Ishikawa (cell line): ENCODE results near the gene LIPI.

Experiments
- CEBPB ChIP-seq: IDR thresholded peaks from 2 replicates; pipeline ENCODE4 v1.6.1; 2012
- CREB1 ChIP-seq: IDR thresholded peaks from 2 replicates; pipeline ENCODE4 v1.6.1; 2012; ENCODE audit warnings: low read depth
- EGR1 ChIP-seq: IDR thresholded peaks from 2 replicates; pipeline ENCODE4 v1.6.1; 2012
- EP300 ChIP-seq: IDR thresholded peaks from 2 replicates; pipeline ENCODE4 v1.6.1; 2012; ENCODE audit warnings: borderline replicate concordance
- FOXM1 ChIP-seq: IDR thresholded peaks from 2 replicates; pipeline ENCODE4 v1.6.1; 2012; ENCODE audit warnings: low read depth, borderline replicate concordance
- MAX ChIP-seq: IDR thresholded peaks from 2 replicates; pipeline ENCODE4 v1.6.1; 2012
- NFIC ChIP-seq: IDR thresholded peaks from 2 replicates; pipeline ENCODE4 v1.6.1; 2012
- RAD21 ChIP-seq: IDR thresholded peaks from 2 replicates; pipeline ENCODE4 v1.6.1; 2012; ENCODE audit warnings: low read depth
- TAF1 ChIP-seq: IDR thresholded peaks from 2 replicates; pipeline ENCODE4 v1.6.1; 2012; ENCODE audit warnings: low read depth, mild to moderate bottlenecking
- TCF12 ChIP-seq: IDR thresholded peaks from 2 replicates; pipeline ENCODE4 v1.6.1; 2012; ENCODE audit warnings: low read depth
- TEAD4 ChIP-seq: IDR thresholded peaks from 2 replicates; pipeline ENCODE4 v1.6.1; 2012
- YY1 ChIP-seq: IDR thresholded peaks from 2 replicates; pipeline ENCODE4 v1.6.1; 2012; ENCODE audit warnings: low read depth
- ZBTB7A ChIP-seq: IDR thresholded peaks from 2 replicates; pipeline ENCODE4 v1.6.1; 2012; ENCODE audit warnings: low read depth
- TF ChIP-seq, protein P1 (sequence below): IDR thresholded peaks from 2 replicates; pipeline ENCODE4 v1.6.1; 2012
- TF ChIP-seq, protein P2 (sequence below): IDR thresholded peaks from 2 replicates; pipeline ENCODE4 v1.6.1; 2012; ENCODE audit warnings: low read depth, mild to moderate bottlenecking

The LIPI gene

GRCh38 chr21:14080040-14080763, 130.6 kb downstream of the LIPI start:
- TF ChIP-seq, protein P1, sequence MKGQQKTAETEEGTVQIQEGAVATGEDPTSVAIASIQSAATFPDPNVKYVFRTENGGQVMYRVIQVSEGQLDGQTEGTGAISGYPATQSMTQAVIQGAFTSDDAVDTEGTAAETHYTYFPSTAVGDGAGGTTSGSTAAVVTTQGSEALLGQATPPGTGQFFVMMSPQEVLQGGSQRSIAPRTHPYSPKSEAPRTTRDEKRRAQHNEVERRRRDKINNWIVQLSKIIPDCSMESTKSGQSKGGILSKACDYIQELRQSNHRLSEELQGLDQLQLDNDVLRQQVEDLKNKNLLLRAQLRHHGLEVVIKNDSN = no peak
- TF ChIP-seq TAF1 = no peak
- TF ChIP-seq, protein P2, sequence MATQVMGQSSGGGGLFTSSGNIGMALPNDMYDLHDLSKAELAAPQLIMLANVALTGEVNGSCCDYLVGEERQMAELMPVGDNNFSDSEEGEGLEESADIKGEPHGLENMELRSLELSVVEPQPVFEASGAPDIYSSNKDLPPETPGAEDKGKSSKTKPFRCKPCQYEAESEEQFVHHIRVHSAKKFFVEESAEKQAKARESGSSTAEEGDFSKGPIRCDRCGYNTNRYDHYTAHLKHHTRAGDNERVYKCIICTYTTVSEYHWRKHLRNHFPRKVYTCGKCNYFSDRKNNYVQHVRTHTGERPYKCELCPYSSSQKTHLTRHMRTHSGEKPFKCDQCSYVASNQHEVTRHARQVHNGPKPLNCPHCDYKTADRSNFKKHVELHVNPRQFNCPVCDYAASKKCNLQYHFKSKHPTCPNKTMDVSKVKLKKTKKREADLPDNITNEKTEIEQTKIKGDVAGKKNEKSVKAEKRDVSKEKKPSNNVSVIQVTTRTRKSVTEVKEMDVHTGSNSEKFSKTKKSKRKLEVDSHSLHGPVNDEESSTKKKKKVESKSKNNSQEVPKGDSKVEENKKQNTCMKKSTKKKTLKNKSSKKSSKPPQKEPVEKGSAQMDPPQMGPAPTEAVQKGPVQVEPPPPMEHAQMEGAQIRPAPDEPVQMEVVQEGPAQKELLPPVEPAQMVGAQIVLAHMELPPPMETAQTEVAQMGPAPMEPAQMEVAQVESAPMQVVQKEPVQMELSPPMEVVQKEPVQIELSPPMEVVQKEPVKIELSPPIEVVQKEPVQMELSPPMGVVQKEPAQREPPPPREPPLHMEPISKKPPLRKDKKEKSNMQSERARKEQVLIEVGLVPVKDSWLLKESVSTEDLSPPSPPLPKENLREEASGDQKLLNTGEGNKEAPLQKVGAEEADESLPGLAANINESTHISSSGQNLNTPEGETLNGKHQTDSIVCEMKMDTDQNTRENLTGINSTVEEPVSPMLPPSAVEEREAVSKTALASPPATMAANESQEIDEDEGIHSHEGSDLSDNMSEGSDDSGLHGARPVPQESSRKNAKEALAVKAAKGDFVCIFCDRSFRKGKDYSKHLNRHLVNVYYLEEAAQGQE = no peak
- no peak for TF ChIP-seq TCF12
- TF ChIP-seq CEBPB = no peak
- TF ChIP-seq EGR1 = no peak
- no peak for TF ChIP-seq YY1
- TF ChIP-seq ZBTB7A = no peak

- TF ChIP-seq YY1 (no peak), TEAD4 (no peak), TAF1 (no peak), ZBTB7A (no peak), NFIC (no peak), TCF12 (no peak), RAD21 (no peak), CEBPB (no peak), CREB1 (no peak), EGR1 (no peak), MAX (no peak)
- TF ChIP-seq, protein P2 = no peak
- TF ChIP-seq, protein P1 = no peak
Observed at GRCh38 chr21:14078746-14079375, 131.9 kb downstream of the LIPI start.

DNA sequence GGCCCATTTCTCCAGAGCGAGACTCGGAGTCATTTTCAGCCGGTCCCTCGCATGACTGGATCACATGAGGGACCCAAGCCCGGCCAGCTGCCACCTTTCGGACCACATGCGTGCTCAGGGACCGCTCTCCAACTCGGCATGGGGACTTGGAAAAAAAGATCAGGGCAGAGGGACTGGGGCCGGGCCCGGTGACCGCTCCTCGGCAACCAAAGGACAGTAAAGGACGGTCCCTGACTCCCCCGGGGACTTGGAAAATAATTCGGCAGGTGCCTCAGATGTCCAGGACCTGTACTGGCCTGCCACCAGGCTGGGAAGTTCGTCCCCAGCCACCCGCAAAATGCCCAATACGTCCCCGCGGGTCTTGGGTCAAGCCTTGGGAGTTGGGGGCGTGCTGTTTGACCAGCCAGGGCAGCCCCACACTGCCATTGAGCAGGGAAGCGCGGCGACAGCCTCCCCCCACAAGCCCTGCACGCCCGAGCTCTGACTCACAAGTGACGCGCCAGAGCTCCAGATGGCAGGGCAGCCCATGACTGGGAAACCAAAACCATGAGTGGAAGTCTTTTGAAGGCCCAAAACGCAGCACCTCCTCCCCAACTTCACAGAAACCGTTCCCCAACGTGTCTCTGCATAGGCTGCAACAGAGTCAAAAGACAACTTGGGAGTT, 134.5 kb downstream of the LIPI start:
- TF ChIP-seq TCF12 (no peak), NFIC (no peak), YY1 (no peak), TAF1 (no peak), CEBPB (no peak), RAD21 (no peak), CREB1 (no peak), EP300 (no peak), FOXM1 (no peak)
- TF ChIP-seq, protein P2 = no peak
- TF ChIP-seq, protein P1 = no peak
